ENCODE results near the gene RAP1GDS1.

GRCh38 chr4:98423009-98423408, 161.8 kb downstream of the RAP1GDS1 start:
- TF ChIP-seq EZH2 (IDR thresholded peaks at IDR 0.05; ENCODE audit: low read depth): no peak
- no peak for TF ChIP-seq CTCF (conservative IDR thresholded peaks at IDR 0.05)

All from PC-9 (cell line).